B cell (primary cell): Measurements from ENCODE around the gene DMRTA1.

Experiments
- CTCF ChIP-seq: fragments of 200-600 bp; IDR thresholded peaks from one replicate; pipeline ENCODE4 v1.8.0; 2022; ENCODE audit warnings: antibody characterized with exemption, mild to moderate bottlenecking
- EZH2 ChIP-seq: IDR thresholded peaks from 2 replicates; pipeline ENCODE4 v1.6.1; 2012; ENCODE audit warnings: borderline replicate concordance, low read depth, mild to moderate bottlenecking, moderate library complexity, low read length; ENCODE audit not compliant: insufficient read depth, poor library complexity, severe bottlenecking

GRCh38 chr9:22423566-22423965, 23.1 kb upstream of the DMRTA1 start:
- no peak for TF ChIP-seq EZH2
- no peak for TF ChIP-seq CTCF
